CD1c-positive myeloid dendritic cell (primary cell): ENCODE results near the gene FBXL4.
A peak's percentile ranks its signal among the peaks of the same experiment; 100 is the strongest.
"Not testable (repeated sequence)": the region's sequence is repeated elsewhere in the genome, so short reads cannot be mapped to it uniquely, and the experiment has no call there.

ENCODE experiments used
- DNase-seq: peaks from one replicate; pipeline ENCODE4 v3.0.0-alpha.2; 2016; ENCODE audit errors: extremely low spot score

The FBXL4 gene

DNA sequence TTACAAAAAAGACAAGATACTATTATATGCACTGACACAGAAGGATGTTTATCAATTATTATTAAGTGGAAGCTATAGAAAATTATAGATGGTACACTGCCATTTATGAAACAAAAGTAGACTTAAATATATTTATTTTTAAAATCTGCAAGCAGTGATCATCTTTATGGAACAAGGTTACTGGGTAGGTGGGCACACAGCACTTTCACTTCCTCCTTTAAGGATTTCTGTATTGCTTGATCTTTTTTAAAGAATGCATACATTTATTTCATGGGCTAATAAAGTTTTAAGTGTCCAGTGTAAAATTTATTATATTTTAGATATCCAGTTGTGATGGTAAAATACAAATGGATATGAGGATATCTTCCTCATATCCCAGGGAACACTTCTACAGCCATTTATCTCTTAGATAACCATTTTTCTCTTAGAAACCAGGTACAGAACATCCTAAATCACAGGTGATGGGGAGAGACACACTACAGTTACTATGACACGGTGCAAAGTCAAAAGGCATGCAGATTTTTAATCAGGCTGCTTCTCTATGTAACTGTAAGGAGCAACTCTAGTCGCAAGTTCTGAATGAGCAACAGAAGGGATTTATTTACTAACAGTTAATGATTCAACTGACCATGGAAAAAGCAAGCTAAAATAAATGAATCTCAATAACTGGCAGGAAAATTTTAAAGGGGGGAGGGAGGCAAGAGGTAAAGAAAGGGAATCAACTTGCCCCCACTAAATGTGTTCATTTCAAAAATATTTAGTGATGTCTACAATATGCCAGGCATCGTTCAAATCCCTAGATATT is 2.2 kb downstream of the FBXL4 start:
- DNase-seq, result peak; percentile 12

DNA sequence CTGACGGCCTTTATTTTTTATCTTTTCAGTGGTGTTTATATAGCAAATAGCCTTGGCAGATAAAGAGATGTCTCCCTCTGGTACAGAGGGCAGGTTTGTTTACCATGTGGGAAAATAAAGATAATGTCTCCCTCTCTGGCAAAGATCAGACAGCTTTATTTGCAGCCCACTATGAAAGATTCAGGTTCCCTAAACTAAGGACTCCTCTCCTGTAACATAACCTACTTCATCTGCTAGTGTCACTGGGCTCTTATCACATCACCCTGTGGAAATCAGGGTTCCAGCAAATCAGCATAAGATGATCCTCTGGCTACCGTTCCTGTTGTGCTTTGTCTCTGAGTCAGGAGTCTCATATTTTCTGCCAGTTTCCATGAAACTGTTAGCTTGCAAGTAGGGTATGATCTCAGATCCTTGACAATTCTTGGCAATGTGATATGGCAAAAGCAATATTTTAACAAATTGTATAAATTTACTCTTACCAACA is 3.1 kb downstream of the FBXL4 start:
- DNase-seq, result peak; percentile 7

- DNase-seq, result no peak
Measured at GRCh38 chr6:98944168-98944567, 3.6 kb downstream of the FBXL4 start.

- no peak for DNase-seq
Measured at GRCh38 chr6:98942263-98942803, 5.4 kb downstream of the FBXL4 start.

- DNase-seq, result no peak
Measured at GRCh38 chr6:98941319-98941718, 6.4 kb downstream of the FBXL4 start.

GRCh38 chr6:98937351-98937750 is 10.4 kb downstream of the FBXL4 start:
- no peak for DNase-seq

- DNase-seq, result no peak
Measured at GRCh38 chr6:98932381-98932780, 15.4 kb downstream of the FBXL4 start.

GRCh38 chr6:98931696-98932095 is 16.1 kb downstream of the FBXL4 start:
- no peak for DNase-seq

- DNase-seq, result no peak
Measured at GRCh38 chr6:98929498-98930060, 18.2 kb downstream of the FBXL4 start.

GRCh38 chr6:98928688-98929087 is 19.1 kb downstream of the FBXL4 start:
- no peak for DNase-seq

DNA sequence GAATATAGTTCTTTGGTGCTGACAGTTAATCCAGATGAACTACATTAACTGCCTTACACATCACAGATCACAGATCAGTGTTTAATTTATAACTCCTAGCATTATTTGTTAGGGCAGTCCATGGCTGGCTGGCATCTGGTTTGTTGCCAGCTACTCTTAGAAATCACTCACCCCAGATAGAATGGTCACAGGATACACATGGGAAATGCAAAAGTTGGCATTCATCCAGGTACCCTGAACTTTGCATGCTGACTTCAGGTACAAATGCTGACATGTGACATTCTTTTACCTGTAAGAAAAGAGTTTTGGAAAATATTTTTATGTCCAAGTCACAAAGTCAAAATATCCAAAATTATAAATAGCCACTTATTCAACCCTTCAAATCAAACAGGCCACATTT is 20.2 kb downstream of the FBXL4 start:
- DNase-seq, result no peak

GRCh38 chr6:98925831-98926230 is 21.9 kb downstream of the FBXL4 start:
- no peak for DNase-seq

- no peak for DNase-seq
Measured at GRCh38 chr6:98924647-98925046, 23.1 kb downstream of the FBXL4 start.

DNA sequence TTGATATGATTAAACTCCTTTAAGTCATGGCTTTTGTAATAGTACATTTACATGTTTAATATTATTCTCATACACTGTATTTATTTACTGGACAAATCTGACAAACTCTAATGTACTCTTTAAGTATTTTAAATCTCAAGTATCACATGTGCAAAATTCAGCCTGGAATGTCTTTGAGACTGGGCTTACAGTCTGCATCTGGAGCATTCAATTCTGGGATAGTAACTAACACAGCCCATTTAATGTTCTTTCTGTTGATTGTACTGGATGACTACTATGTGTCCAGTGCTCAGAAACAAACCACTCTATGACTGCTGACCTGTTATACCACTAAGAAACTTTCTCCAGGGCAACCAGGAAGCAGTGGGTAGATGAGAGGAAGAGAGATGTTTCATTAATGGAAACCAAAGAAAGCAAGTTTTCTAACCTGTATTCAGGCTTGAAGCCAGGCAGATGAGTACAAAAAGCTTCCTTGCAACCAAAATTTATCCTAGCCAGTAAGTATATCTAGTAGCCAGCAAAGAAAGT is 26.8 kb downstream of the FBXL4 start:
- DNase-seq, result no peak

- not testable (repeated sequence) for DNase-seq
Measured at GRCh38 chr6:98910946-98911345, 36.8 kb downstream of the FBXL4 start.

DNA sequence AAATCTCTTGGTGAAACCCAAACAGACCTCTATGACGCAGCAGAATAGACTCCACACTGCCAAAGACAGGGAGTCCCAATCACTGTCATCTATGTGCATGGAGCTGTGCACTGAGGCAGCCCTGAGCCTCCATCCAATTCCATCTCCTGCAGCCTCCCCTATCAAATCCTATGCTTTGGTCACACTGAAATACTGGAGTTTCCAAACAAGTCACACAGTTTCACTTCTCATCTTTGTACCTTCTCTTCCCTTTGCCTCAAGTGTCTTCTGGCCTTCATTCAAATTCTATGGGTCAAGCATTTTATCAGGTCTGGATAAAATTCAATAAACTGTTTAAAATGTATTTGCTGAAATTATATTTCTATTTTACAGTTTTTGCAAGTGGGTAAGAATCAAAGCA is 38.5 kb downstream of the FBXL4 start:
- DNase-seq, result peak; percentile 18

DNA sequence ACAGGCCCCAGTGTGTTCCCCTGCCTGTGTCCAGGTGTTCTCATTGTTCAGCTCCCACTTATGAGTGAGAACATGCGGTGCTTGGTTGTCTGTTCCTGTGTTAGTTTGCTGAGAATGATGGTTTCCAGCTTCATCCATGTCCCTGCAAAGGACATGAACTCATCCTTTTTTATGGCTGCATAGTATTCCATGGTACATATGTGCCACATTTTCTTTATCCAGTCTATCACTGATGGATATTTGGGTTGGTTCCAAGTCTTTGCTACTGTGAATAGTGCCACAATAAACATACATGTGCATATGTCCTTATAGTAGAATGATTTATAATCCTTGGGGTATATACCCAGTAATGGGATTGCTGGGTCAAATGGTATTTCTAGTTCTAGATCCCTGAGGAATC is 41.4 kb downstream of the FBXL4 start:
- not testable (repeated sequence) for DNase-seq

GRCh38 chr6:98905759-98906158 is 42.0 kb downstream of the FBXL4 start:
- no peak for DNase-seq

DNA sequence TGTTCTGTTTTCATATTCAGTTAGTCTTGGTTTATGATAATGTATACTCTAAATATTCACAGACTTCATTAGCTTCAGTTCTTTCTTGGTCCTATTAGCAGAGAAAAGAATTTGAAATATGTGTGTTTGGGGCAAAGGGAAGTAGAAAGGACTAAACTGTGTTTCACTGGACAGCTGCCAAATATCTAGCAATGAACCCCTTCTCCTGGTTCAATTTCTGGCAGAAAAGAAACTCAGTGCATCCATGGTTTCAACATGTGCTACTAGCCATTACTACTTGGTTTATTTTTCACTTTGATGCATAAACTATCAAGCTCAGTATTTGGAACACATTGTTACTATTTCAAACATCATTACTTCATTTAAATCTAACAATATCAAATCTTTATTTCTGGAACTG is 43.6 kb downstream of the FBXL4 start:
- no peak for DNase-seq

- DNase-seq, result no peak
Measured at GRCh38 chr6:98900706-98901105, 47.0 kb downstream of the FBXL4 start.

GRCh38 chr6:98894810-98895209 is 52.9 kb downstream of the FBXL4 start:
- DNase-seq, result no peak

DNA sequence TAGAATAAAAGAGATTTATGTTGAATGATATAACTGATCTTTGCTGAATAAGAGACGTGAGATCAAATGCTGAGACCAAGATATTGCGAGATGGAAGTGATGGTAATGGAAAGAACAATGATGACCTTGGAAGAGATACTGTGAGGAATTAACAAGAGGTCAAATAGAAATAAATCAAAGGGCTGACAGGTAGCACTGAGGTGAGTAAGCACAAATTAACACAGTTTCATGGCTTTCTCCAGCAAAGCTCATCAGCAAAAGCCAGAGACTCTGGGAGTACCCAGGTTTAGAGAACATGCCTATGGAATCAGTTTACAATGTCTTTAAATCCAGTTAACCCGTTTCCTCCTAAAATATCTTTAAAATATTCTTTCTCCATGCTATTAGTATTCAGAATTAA is 60.1 kb downstream of the FBXL4 start:
- DNase-seq, result no peak

- DNase-seq, result no peak
Measured at GRCh38 chr6:98885330-98885729, 62.4 kb downstream of the FBXL4 start.
